Stimulated activated CD4-positive, alpha-beta T cell treated with anti-CD3 and anti-CD28 coated beads, Interleukin-4, amount 100 ng/mL, for 1 hour (primary cell): ENCODE measurements around the gene LARGE1.
"Not testable (repeated sequence)": the region's sequence is repeated elsewhere in the genome, so short reads cannot be mapped to it uniquely, and the experiment has no call there.

Experiments
- DNase-seq: peaks from one replicate; pipeline ENCODE4 v3.0.0-alpha.2; 2020

Gene LARGE1

GRCh38 chr22:33400061-33400840, 520.0 kb downstream of the LARGE1 start:
- DNase-seq, result no peak

GRCh38 chr22:33397381-33397907, 522.8 kb downstream of the LARGE1 start:
- no peak for DNase-seq

GRCh38 chr22:33393432-33393831, 526.8 kb downstream of the LARGE1 start:
- DNase-seq, result no peak

DNA sequence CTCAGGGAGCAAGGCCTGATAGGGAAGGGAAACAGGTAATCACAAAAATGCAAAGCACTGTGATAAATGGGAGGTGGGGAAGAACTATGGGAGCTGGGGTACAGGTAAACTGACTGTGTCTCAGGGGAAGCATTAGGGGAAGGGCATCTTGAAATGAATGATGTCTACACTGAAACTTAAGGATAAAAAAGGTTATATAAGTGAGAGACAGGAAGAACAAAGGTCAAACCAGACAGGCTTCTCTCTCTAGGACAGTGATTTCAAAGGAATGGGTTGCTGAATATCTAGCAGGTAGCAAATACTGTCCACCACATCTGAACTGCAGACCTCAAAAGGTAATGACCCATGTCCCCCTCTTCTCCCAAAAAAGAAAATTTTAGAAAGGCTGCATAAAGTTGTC, 529.0 kb downstream of the LARGE1 start:
- no peak for DNase-seq

DNA sequence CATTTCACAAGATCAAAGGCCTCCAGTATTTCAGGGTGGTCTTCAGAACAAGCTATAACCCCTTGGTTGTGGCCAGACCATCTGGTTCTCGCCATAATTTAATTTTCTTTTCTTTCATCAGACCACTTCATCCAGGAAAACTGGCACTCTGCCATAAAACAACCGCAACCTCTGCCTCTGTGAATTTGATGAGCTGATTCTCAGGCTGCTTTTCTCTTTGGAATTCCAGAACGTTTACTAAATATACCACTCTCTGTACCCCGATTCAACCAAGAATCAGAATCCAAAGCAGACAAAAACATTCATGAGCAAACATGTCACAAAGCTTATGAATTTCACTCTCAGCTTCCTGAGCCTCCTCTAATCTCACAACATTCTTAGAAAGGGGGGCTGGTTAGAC, 530.3 kb downstream of the LARGE1 start:
- no peak for DNase-seq

- no peak for DNase-seq
These were observed 534.0 kb downstream of the LARGE1 start for GRCh38 chr22:33386270-33386669.

DNA sequence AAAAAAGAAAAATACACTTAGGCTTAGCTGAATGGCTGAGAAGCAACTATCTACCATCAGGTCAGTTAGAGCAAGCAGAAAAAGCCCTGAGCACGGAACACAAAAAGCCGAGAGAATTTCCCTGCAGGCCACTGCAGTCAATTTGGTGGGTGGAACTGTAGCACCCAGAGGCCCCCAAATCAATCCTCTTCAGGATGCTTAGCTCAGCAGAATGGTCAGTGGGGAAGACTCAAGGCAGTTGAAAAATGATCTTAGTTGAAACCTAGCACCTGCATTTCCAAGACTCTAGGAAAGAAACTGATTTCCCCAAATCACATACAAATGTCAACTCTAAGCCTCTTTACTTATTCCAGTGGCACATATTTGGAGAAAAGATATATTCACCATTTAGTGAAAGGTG, 534.7 kb downstream of the LARGE1 start:
- no peak for DNase-seq

DNA sequence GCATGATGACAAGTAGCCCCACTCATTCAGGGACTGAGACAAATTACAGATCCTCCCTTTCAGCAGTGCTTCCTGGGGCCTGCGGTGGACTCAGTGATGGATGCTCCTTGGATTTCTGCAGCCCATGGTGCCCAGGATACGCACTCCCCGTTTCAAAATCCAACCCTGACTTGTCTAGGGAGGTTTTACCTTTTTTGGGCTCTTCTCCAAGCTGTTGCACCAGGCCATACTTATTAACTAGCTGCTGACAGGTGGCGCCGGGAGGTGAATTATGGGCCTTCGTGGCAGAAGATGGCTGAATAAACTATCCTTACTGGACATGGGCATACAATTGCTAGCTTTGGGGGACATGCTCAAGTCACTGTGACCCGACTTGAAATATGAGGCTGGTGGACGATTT, 537.8 kb downstream of the LARGE1 start:
- no peak for DNase-seq

DNA sequence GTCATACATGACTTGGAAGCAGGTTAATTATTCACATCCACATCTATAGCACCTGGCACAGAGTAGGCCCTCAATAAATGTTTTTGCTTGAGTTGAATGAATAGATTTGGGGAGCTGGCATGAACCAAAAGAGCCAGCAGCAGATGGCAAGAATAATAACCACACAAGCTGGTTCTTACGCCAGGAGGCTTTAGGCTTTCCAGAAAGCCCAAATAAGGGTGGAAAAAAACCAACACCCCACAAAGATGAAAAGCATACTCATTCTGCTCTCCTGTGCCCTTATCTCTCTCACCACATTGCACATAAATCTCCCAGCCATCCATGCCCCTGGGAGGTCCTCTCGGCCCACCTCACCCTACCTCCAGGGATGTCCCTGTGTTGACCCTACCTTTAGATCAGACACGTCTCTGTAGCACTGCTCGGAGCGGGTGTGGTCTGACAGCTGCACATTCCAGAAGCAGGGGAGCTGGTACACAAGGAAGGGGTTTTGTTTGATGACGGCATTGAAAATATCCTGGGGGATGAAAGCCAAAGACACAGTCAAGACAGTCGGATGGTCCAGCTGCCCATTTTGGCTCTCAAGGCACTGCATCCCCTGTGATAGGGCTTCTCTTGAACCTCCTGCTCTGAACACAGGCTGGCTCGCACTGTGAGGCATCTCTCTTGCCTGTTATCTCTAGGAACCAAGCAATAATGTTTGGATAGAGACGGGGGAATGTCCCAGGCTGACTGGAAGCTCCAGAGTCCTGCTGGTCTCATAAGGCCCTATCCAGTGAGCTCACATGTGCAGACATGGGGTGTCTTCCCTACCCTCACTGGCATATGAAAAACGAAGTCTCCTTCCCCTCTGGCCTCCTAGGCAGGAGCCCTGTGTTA, 538.5 kb downstream of the LARGE1 start:
- DNase-seq, result no peak

DNA sequence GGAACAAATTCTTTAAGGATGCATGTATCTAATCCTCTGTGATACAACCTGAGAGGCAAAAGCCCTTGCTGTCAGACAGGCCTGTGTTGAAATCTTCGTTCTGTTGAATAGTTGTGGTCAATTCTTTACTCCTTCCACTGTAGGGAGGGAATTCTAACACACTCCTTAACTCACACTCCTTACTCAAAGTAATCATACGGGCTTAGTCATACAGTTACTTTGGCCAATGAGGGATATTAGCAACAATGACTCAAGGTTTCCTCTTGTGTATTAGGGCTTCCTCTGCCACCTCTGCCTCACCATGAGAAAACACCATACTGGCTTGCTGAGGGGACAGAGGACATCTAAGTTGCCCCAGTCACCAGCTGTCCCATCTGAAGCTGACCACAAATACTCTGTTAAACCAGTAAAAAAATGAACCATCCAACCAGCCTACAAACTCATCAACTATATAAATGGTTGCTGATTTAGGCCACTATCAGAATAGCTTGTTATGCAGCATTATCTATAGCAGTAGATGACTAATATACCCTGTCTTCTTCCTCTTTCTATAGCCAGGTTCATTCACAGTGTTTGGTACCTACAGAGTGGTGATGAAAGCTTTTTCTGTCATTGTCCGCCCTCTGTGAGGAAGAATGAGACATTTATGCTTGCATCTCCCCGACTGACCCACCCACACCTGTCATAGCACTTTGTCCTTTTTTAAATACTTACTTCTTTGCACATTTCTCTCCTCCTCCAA, 539.3 kb downstream of the LARGE1 start:
- DNase-seq, result no peak

GRCh38 chr22:33379836-33380235, 540.4 kb downstream of the LARGE1 start:
- DNase-seq, result no peak

DNA sequence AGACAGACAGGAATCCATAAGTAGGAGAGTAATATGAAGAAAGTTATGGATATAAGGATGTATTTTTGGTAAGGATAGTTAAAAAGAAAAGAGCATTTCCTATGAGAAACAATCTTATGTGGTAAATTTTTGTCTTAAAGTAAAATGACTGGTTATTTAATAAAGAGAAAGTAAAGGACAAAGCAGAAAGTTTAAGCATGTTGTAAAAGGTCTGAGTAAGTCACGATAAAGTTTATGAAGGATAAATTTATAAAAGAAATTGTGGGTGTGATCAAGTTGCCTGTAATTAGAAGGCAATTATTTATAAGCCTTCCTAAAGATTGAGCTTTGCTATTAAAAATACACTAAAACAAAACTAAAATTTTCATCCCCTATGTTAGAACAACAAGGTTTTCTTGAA, 547.4 kb downstream of the LARGE1 start:
- DNase-seq, result no peak

DNA sequence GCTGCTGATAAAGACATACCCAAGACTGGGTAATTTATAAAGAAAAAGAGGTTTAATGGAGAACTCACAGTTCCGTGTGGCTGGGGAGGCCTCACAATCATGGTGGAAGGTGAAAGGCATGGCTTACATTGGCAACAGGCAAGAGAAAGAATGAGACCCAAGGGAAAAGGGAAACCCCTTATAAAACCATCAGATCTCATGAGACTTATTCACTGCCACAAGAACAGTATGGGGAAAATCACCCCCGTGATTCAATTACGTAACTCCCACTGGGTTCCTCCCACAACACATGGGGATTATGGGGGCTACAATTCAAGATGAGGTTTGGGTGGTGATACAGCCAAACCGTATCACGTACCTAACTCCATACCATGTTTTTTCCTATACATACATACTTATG, 557.0 kb downstream of the LARGE1 start:
- not testable (repeated sequence) for DNase-seq

DNA sequence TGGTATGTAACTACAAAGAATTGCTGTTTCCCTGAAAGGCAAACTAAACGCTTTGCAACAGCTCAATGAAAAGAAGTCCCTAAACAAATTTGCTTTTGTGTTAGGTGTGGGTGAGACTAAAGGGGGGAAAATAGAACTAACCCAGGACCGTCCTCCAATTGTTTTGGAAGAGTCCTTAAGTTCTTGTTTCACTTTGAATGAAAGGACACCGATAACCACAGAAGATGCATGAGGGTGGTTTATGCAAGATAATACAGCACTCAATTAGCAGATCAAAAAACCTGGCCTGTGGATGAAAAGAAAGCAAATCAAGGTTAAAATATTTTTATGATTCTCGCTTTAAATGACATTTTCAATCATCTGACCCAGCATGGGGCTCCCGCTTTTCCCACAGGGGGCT, 557.6 kb downstream of the LARGE1 start:
- no peak for DNase-seq

GRCh38 chr22:33361581-33361980, 558.7 kb downstream of the LARGE1 start:
- no peak for DNase-seq

- DNase-seq, result no peak
These were observed 562.3 kb downstream of the LARGE1 start for GRCh38 chr22:33357981-33358399.

- DNase-seq, result no peak
These were observed 565.3 kb downstream of the LARGE1 start for GRCh38 chr22:33354928-33355327.

GRCh38 chr22:33353502-33353901, 566.8 kb downstream of the LARGE1 start:
- no peak for DNase-seq

DNA sequence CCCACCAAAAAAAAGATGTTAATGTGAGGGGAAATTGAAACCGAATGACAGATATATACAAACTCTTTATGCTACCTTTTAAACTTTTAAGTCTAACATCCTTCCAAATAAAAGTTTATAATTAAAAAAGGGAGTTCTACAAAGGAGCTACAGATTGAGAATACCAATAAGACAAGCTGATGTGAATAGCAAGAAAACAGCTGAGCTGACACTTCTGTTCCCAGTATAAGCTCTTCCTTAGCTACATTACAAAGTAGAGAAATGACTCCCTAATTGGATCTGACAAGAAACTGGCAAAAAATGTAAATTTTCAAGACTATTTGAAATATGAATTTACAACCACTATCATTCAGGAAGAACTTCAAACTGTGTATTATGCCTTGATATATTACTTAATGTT, 567.5 kb downstream of the LARGE1 start:
- DNase-seq, result no peak

GRCh38 chr22:33350961-33351360, 569.3 kb downstream of the LARGE1 start:
- DNase-seq, result no peak

DNA sequence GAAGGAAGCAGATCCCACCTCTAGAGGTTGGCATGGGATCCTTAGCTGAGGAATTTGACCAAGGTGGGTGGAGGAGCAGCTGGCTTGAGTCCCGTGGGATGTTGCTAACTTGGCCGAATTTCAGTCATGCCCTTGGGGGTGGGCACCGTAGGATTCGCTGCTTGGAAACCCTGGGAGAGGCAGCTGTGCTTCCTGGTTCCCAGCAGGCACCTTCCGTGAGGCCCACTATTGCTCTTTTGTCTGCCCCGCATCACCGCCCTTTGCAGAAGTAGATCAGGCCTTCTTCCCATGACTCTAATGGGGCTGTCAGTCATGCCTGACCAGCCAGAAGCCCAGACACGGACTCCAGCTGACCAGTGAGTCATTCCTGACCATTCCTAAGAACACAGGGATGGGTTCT, 569.8 kb downstream of the LARGE1 start:
- DNase-seq, result no peak

DNA sequence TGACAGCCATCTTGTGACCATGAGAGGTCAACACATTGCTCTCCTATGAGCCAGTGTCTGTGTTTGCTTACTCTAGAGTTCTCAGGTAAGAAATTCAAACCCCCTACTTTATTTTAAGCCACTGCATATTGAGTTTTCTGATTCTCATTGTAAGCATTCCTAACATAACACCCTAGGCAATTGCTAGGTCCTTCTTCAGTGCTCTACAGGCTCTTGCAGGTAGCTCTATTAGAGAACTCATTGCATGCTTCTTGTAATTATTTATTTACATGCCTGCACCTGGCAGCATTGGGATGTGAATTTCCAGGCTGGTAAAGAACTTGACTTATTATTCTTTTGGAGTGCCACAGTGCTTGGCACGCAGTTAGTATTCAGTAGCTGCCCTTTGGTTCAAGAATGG, 573.3 kb downstream of the LARGE1 start:
- DNase-seq, result no peak

- no peak for DNase-seq
These were observed 578.7 kb downstream of the LARGE1 start for GRCh38 chr22:33341611-33342010.
